SK-N-SH treated with all-trans-retinoic acid at 6 μM for 48 hours (cell line): ENCODE data around the gene CCDC85C.

Experiments used
- SNAI2 ChIP-seq: fragments of 250-450 bp; sonication (Bioruptor Pico); IDR thresholded peaks from 2 replicates; pipeline ENCODE4 v1.5.0; 2020; ENCODE audit warnings: mild to moderate bottlenecking, moderate library complexity
- TOX ChIP-seq: fragments of 250-450 bp; sonication (Bioruptor Pico); IDR thresholded peaks from 2 replicates; pipeline ENCODE4 v1.8.0; 2021; ENCODE audit warnings: mild to moderate bottlenecking, moderate library complexity, borderline replicate concordance
- TF ChIP-seq, protein P1 (sequence below): fragments of 250-450 bp; sonication (Bioruptor Pico); IDR thresholded peaks from 2 replicates; pipeline ENCODE4 v1.8.0; 2020; ENCODE audit warnings: mild to moderate bottlenecking, moderate library complexity, borderline replicate concordance

DNA sequence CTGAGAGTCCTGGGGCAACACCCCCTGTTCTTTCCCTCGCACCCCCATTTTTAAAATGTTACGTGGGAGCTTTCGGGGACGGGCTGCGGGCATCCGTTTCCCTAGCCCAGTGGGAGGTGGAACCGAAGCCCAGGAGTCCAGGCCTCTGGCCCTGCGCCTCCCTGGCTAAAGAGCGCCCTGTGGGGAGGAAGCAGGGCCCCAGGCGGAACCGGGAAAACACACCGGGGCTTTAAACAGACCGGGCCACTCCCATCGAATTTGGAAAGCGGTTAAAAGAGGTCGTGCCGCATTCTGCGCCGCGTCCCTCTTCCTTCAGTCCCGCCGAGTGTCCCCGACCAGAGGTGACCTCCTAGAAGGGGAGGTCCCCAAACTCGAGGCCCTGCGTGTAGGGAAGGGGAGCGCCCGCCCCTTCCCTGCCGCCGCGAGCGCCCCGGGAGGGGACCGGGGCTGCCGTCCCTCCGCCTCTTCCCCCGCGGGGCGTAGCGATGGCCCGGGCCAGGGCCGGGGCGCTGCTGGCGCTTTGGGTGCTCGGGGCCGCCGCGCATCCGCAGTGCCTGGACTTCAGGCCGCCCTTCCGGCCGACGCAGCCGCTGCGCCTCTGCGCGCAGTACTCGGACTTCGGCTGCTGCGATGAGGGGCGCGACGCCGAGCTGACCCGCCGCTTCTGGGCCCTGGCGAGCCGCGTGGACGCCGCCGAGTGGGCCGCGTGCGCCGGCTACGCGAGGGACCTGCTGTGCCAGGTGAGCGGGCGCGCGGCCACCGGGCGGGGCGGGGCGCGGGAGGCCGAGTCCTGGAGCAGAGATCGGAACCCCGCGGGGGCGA is 40.9 kb upstream of the CCDC85C start, which contains the start of gene HHIPL1:
- TF ChIP-seq, protein P1, sequence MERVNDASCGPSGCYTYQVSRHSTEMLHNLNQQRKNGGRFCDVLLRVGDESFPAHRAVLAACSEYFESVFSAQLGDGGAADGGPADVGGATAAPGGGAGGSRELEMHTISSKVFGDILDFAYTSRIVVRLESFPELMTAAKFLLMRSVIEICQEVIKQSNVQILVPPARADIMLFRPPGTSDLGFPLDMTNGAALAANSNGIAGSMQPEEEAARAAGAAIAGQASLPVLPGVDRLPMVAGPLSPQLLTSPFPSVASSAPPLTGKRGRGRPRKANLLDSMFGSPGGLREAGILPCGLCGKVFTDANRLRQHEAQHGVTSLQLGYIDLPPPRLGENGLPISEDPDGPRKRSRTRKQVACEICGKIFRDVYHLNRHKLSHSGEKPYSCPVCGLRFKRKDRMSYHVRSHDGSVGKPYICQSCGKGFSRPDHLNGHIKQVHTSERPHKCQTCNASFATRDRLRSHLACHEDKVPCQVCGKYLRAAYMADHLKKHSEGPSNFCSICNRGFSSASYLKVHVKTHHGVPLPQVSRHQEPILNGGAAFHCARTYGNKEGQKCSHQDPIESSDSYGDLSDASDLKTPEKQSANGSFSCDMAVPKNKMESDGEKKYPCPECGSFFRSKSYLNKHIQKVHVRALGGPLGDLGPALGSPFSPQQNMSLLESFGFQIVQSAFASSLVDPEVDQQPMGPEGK (CRISPR knock-in tag) = no peak
- TF ChIP-seq TOX (CRISPR knock-in tag) = no peak
- TF ChIP-seq SNAI2 (CRISPR knock-in tag) = no peak
